ENCODE data around the gene ARFGAP2.

- TF ChIP-seq, protein P1, sequence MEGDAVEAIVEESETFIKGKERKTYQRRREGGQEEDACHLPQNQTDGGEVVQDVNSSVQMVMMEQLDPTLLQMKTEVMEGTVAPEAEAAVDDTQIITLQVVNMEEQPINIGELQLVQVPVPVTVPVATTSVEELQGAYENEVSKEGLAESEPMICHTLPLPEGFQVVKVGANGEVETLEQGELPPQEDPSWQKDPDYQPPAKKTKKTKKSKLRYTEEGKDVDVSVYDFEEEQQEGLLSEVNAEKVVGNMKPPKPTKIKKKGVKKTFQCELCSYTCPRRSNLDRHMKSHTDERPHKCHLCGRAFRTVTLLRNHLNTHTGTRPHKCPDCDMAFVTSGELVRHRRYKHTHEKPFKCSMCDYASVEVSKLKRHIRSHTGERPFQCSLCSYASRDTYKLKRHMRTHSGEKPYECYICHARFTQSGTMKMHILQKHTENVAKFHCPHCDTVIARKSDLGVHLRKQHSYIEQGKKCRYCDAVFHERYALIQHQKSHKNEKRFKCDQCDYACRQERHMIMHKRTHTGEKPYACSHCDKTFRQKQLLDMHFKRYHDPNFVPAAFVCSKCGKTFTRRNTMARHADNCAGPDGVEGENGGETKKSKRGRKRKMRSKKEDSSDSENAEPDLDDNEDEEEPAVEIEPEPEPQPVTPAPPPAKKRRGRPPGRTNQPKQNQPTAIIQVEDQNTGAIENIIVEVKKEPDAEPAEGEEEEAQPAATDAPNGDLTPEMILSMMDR (IDR thresholded peaks at IDR 0.05), result no peak
- TF ChIP-seq POLR2AphosphoS5 (IDR thresholded peaks at IDR 0.05), result no peak
- TF ChIP-seq POLR2A (IDR thresholded peaks at IDR 0.05), result no peak
These were observed 4.8 kb downstream of the ARFGAP2 start for GRCh38 chr11:47171856-47172255.

Data from breast epithelium (tissue), 3 donors.